Measurements from ENCODE around the gene PIH1D1.

Gene PIH1D1

GRCh38 chr19:49419173-49419572 is 32.4 kb downstream of the PIH1D1 start:
- no peak for DNase-seq (ENCODE audit: low spot score)

- DNase-seq (ENCODE audit: low spot score): no peak
These were observed 33.1 kb downstream of the PIH1D1 start for GRCh38 chr19:49418511-49418910.

GRCh38 chr19:49417088-49417487 is 34.5 kb downstream of the PIH1D1 start:
- no peak for DNase-seq (ENCODE audit: low spot score)

- DNase-seq (ENCODE audit: low spot score): no peak
These were observed 35.8 kb downstream of the PIH1D1 start for GRCh38 chr19:49415810-49416200.

GRCh38 chr19:49415102-49415809 is 36.4 kb downstream of the PIH1D1 start:
- no peak for DNase-seq (ENCODE audit: low spot score)

GRCh38 chr19:49414256-49414655 is 37.4 kb downstream of the PIH1D1 start:
- DNase-seq (ENCODE audit: low spot score): no peak

- no peak for DNase-seq (ENCODE audit: low spot score)
These were observed 38.3 kb downstream of the PIH1D1 start for GRCh38 chr19:49413348-49413747.

- no peak for DNase-seq (ENCODE audit: low spot score)
These were observed 39.8 kb downstream of the PIH1D1 start for GRCh38 chr19:49411681-49412326.

GRCh38 chr19:49409441-49410029 is 42.1 kb downstream of the PIH1D1 start:
- DNase-seq (ENCODE audit: low spot score): no peak

GRCh38 chr19:49408816-49409440 is 42.7 kb downstream of the PIH1D1 start:
- DNase-seq (ENCODE audit: low spot score): no peak

GRCh38 chr19:49407482-49408015 is 44.1 kb downstream of the PIH1D1 start:
- DNase-seq (ENCODE audit: low spot score): no peak

- no peak for DNase-seq (ENCODE audit: low spot score)
These were observed 44.5 kb downstream of the PIH1D1 start for GRCh38 chr19:49407079-49407478.

GRCh38 chr19:49403404-49404187 is 48.0 kb downstream of the PIH1D1 start:
- no peak for DNase-seq (ENCODE audit: low spot score)

- DNase-seq (ENCODE audit: low spot score): no peak
These were observed 51.6 kb downstream of the PIH1D1 start for GRCh38 chr19:49400029-49400428.

GRCh38 chr19:49398931-49399330 is 52.7 kb downstream of the PIH1D1 start:
- no peak for DNase-seq (ENCODE audit: low spot score)

GRCh38 chr19:49398001-49398615 is 53.5 kb downstream of the PIH1D1 start:
- no peak for DNase-seq (ENCODE audit: low spot score)

- no peak for DNase-seq (ENCODE audit: low spot score)
These were observed 54.7 kb downstream of the PIH1D1 start for GRCh38 chr19:49396738-49397505.

Data from GM03348 (cell line).